ENCODE results near the gene PEAK1. TPM values are rescaled to one million over a fixed set of nuclear protein-coding genes. Genes with fewer than 3 reads are reported as not detected.

PEAK1 gene
- total RNA-seq, 1 donor from 2014 or later, result 75.2 TPM

- H3K4me3 ChIP-seq, result peak overlapping the region; percentile 97
- intact Hi-C loops (cut with micrococcal nuclease), result no loop called here
- TF ChIP-seq CTCF (IDR thresholded peaks at IDR 0.05; ENCODE audit: borderline replicate concordance), result no peak
- no peaks in the 10 kb centered on the region for H3K36me3 ChIP-seq
- H3K27ac ChIP-seq (replicated peaks), result peak overlapping the region; percentile 97
- DNase-seq, result no peak
- no peaks in the 10 kb centered on the region for H3K9me3 ChIP-seq (replicated peaks)
- H3K4me1 ChIP-seq, result peaks cover 88% of the 10 kb centered on the region
- H3K27me3 ChIP-seq (ENCODE audit: low read depth), result no peaks in the 10 kb centered on the region
Observed at GRCh38 chr15:77421370-77421700, 1.4 kb upstream of the PEAK1 start.

- Histone ChIP-seq H3K27ac (replicated peaks) (peak within 1 kb of the TSS; percentile 97), H3K9me3 (replicated peaks) (no peaks in the 10 kb centered on the region), H3K4me3 (peak within 1 kb of the TSS; percentile 97), H3K27me3 (ENCODE audit: low read depth) (no peaks in the 10 kb centered on the region), H3K36me3 (no peaks in the 10 kb centered on the region), H3K4me1 (peaks cover 88% of the 10 kb centered on the region)
- intact Hi-C loops (cut with micrococcal nuclease), result no loop called here
- peak; percentile 51 for DNase-seq
- TF ChIP-seq CTCF (IDR thresholded peaks at IDR 0.05; ENCODE audit: borderline replicate concordance), result no peak
Observed at GRCh38 chr15:77420610-77421369, 886 bp upstream of the PEAK1 start, which contains the start of gene HMG20A. Gene HMG20A, plus strand, starts transcription at chr15:77420888. Its CDS starts 37,520 bp downstream, at chr15:77458408.

GRCh38 chr15:77418966-77419835 is 703 bp downstream of the PEAK1 start:
- no peaks in the 10 kb centered on the region for H3K9me3 ChIP-seq (replicated peaks)
- H3K27ac ChIP-seq (replicated peaks), result peak overlapping the region; percentile 97
- intact Hi-C loops (cut with micrococcal nuclease), result no loop called here
- DNase-seq, result peak; percentile 56
- peaks cover 86% of the 10 kb centered on the region for H3K4me1 ChIP-seq
- no peaks in the 10 kb centered on the region for H3K36me3 ChIP-seq
- peak overlapping the region; percentile 97 for H3K4me3 ChIP-seq
- no peaks in the 10 kb centered on the region for H3K27me3 ChIP-seq (ENCODE audit: low read depth)
- TF ChIP-seq CTCF (IDR thresholded peaks at IDR 0.05; ENCODE audit: borderline replicate concordance), result peak; percentile 52

GRCh38 chr15:77418391-77418965 is 1.4 kb downstream of the PEAK1 start:
- Histone ChIP-seq H3K27me3 (ENCODE audit: low read depth) (no peaks in the 10 kb centered on the region), H3K4me3 (peak overlapping the region; percentile 97), H3K9me3 (replicated peaks) (no peaks in the 10 kb centered on the region), H3K27ac (replicated peaks) (peak overlapping the region; percentile 97), H3K36me3 (no peaks in the 10 kb centered on the region), H3K4me1 (peaks cover 85% of the 10 kb centered on the region)
- no peak for DNase-seq
- TF ChIP-seq CTCF (IDR thresholded peaks at IDR 0.05; ENCODE audit: borderline replicate concordance), result no peak
- intact Hi-C loops (cut with micrococcal nuclease), result no loop called here

GRCh38 chr15:77417602-77418001 is 2.3 kb downstream of the PEAK1 start:
- intact Hi-C loops (cut with micrococcal nuclease), result no loop called here
- Histone ChIP-seq H3K4me1 (peaks cover 85% of the 10 kb centered on the region), H3K9me3 (replicated peaks) (no peaks in the 10 kb centered on the region), H3K27ac (replicated peaks) (peak overlapping the region; percentile 97), H3K36me3 (no peaks in the 10 kb centered on the region), H3K27me3 (ENCODE audit: low read depth) (no peaks in the 10 kb centered on the region), H3K4me3 (peak overlapping the region; percentile 97)
- no peak for TF ChIP-seq CTCF (IDR thresholded peaks at IDR 0.05; ENCODE audit: borderline replicate concordance)
- no peak for DNase-seq

Measured in left ventricle myocardium inferior (tissue), 1 donor.